Pancreas (tissue), 10 donors: Measurements from ENCODE around the gene AP4S1. TPM values are rescaled to one million over a fixed set of nuclear protein-coding genes. Genes with fewer than 3 reads are reported as not detected.
"Not testable (repeated sequence)": the region's sequence is repeated elsewhere in the genome, so short reads cannot be mapped to it uniquely, and the experiment has no call there.

Experiments
- ATAC-seq, 4 donors: fragments of 200-7000 bp; cut with Tn5 transposase; one replicate each; pipeline versions ENCODE4 v1.8.0 to v1.9.1; 2020; ENCODE audit warnings: mild to moderate bottlenecking in 4 of 4, moderate library complexity in 4 of 4
- DNase-seq, 6 donors: peaks; one replicate each; pipeline ENCODE4 v3.0.0-alpha.2; 2020
- FAIRE-seq: peaks from 2 replicates; lab custom pipeline; 2012; peaks lifted over from hg19 to GRCh38; lab: Jason Lieb, UNC
- H3K27ac ChIP-seq, 4 donors: fragments of 200-600 bp; sonication (generic); 1 replicate in 3 of 4; 2 replicates in 1 of 4; pipeline versions ENCODE4 v1.5.0 to v1.8.0; 2020
- H3K27me3 ChIP-seq, 4 donors: fragments of 200-600 bp; one replicate each; pipeline ENCODE4 v1.8.0; 2021
- H3K36me3 ChIP-seq, 3 donors: fragments of 200-600 bp; sonication (generic) in 1 of 3; one replicate each; pipeline versions ENCODE4 v1.5.0 to v1.8.0; 2020 to 2021
- H3K4me1 ChIP-seq, 3 donors: fragments of 200-600 bp; one replicate each; pipeline ENCODE4 v1.8.0; 2021
- H3K4me3 ChIP-seq, 4 donors: fragments of 200-600 bp; sonication (generic) in 2 of 4; one replicate each; pipeline versions ENCODE4 v1.5.0 to v1.8.0; 2020 to 2021
- H3K9me3 ChIP-seq, 4 donors: fragments of 200-600 bp; one replicate each; pipeline ENCODE4 v1.8.0; 2021
- CTCF ChIP-seq, 4 donors: fragments of 200-600 bp; sonication (generic) in 3 of 4; IDR thresholded peaks; one replicate each; pipeline versions ENCODE4 v1.5.0 to v1.8.0; 2021; ENCODE audit warnings: antibody characterized with exemption in 4 of 4
- WGBS, 2 donors: extraction: QIAGEN DNeasy Blood & Tissue Kit; methylation state at CpG; one replicate each; pipeline ENCODE4 v1.1.7; 2013; 5-methylcytosine and 5-hydroxymethylcytosine counted together
- intact Hi-C, 3 donors: fragments of 100-400 bp; cut with DNase I; formaldehyde crosslinking; loops; one replicate each; pipeline versions ENCODE4 v1.11.1 to v1.14.2; 2022
- polyA plus RNA-seq, 2 donors: library from polyadenylated mRNA; stranded (reverse); fragments of 200-250 nt; gene quantifications; one replicate each; pipeline ENCODE4 v1.2.3, GENCODE V29; 2013
- total RNA-seq, 6 donors: library from RNA; stranded (reverse); fragmentation: NEBNext Ultra II Directional in 4 of 6; extraction: Animal tissue kit (Norgen Biotek cat#: 25700) in 4 of 6; gene quantifications; one replicate each; pipeline versions ENCODE4 v1.2.1 to v1.2.4, GENCODE V29; 2021 to 2023
- donor health status: healthy with polysubstance abuse.
- donor health status: DM: no; HTN: no; CAD: no; lungs with moderate emphysema.
- donor health status: DM: no; HTN: no; CAD: no.
- donor health status: control.
- donor health status: control.
- donor health status: Bipolar disorder and iron deficiency.
- donor health status: DM: yes; HTN: yes; CAD: no.
- donor health status: DM: no; HTN: no; CAD: no.
- donor health status: DM: no; HTN: no; CAD: no.
- donor health status: DM: yes; HTN: yes; CAD: no.

AP4S1 gene
- total and polyA plus RNA-seq, 8 donors: 2.8 to 5.6 (median 4.4) TPM

- Histone ChIP-seq H3K27me3 (no peaks in the 10 kb centered on the region), H3K4me1 (peaks cover 0 to 9% (median 0%) of the 10 kb centered on the region in 3 donors), H3K27ac (no peak overlapping the region), H3K9me3 (no peaks in the 10 kb centered on the region), H3K4me3 (no peak overlapping the region), H3K36me3 (peaks cover 0 to 5% (median 0%) of the 10 kb centered on the region in 3 donors)
- ATAC-seq: no peak
- intact Hi-C loops: no loop called here
- DNase-seq: no peak
- no peak for TF ChIP-seq CTCF (IDR thresholded peaks at IDR 0.05)
- FAIRE-seq: no peak
- WGBS, 2 donors: 81 to 93% methylated on average over 6 of the region's 6 CpGs
These were observed 24.1 kb upstream of the AP4S1 start for GRCh38 chr14:31001339-31001658.

- FAIRE-seq (no peak), DNase-seq (no peak), ATAC-seq (no peak)
- peaks cover 0 to 5% (median 0%) of the 10 kb centered on the region in 3 donors for H3K36me3 ChIP-seq
- no peak overlapping the region for H3K27ac ChIP-seq
- H3K27me3 ChIP-seq: no peaks in the 10 kb centered on the region
- peaks cover 0 to 9% (median 0%) of the 10 kb centered on the region in 3 donors for H3K4me1 ChIP-seq
- no peak overlapping the region for H3K4me3 ChIP-seq
- H3K9me3 ChIP-seq: no peaks in the 10 kb centered on the region
- 98 to 100% methylated on average over 3 of the region's 3 CpGs for WGBS, 2 donors
- intact Hi-C loops: no loop called here
- no peak for TF ChIP-seq CTCF (IDR thresholded peaks at IDR 0.05)
These were observed 22.2 kb upstream of the AP4S1 start for GRCh38 chr14:31003284-31003683.

- H3K4me3 ChIP-seq, FAIRE-seq, ATAC-seq, H3K36me3 ChIP-seq, DNase-seq, H3K27ac ChIP-seq, H3K9me3 ChIP-seq, H3K4me1 ChIP-seq, H3K27me3 ChIP-seq, intact Hi-C loops: not testable (repeated sequence)
- WGBS, 2 donors: 91 to 95% methylated on average over 6 of the region's 6 CpGs
These were observed 21.4 kb upstream of the AP4S1 start for GRCh38 chr14:31004007-31004406.

GRCh38 chr14:31006703-31007102, 18.7 kb upstream of the AP4S1 start:
- no peak overlapping the region for H3K4me3 ChIP-seq
- intact Hi-C loops: no loop called here

GRCh38 chr14:31009836-31010574, 15.4 kb upstream of the AP4S1 start:
- Histone ChIP-seq H3K27ac (no peak overlapping the region), H3K36me3 (peaks cover 0 to 2% (median 0%) of the 10 kb centered on the region in 3 donors), H3K9me3 (no peaks in the 10 kb centered on the region), H3K4me3 (no peak overlapping the region), H3K27me3 (no peaks in the 10 kb centered on the region), H3K4me1 (no peaks in the 10 kb centered on the region)
- DNase-seq (no peak), ATAC-seq (no peak), FAIRE-seq (no peak)
- TF ChIP-seq CTCF (IDR thresholded peaks at IDR 0.05): no peak
- intact Hi-C loops: no loop called here
- WGBS, 2 donors: 88 to 96% methylated on average over 3 of the region's 3 CpGs

More at GRCh38 chr14:31006703-31007102, 18.7 kb upstream of the AP4S1 start:
- peaks cover 0 to 5% (median 0%) of the 10 kb centered on the region in 3 donors for H3K36me3 ChIP-seq
- no peaks in the 10 kb centered on the region for H3K4me1 ChIP-seq
- H3K27ac ChIP-seq: no peak overlapping the region
- no peaks in the 10 kb centered on the region for H3K27me3 ChIP-seq
- TF ChIP-seq CTCF (IDR thresholded peaks at IDR 0.05): no peak
- FAIRE-seq (no peak), DNase-seq (no peak), ATAC-seq (no peak)
- WGBS, 2 donors: 100% methylated on average over 1 of the region's 1 CpG
- no peaks in the 10 kb centered on the region for H3K9me3 ChIP-seq
